HG03354 (cell line): ENCODE results near the gene TFF1.

Source experiments
- ATAC-seq: cut with Tn5 transposase; IDR thresholded peaks from one replicate; pipeline ENCODE4 v1.9.1; 2021; ENCODE audit warnings: mild to moderate bottlenecking; ENCODE audit not compliant: unreplicated experiment, poor library complexity, severe bottlenecking

The TFF1 gene

DNA sequence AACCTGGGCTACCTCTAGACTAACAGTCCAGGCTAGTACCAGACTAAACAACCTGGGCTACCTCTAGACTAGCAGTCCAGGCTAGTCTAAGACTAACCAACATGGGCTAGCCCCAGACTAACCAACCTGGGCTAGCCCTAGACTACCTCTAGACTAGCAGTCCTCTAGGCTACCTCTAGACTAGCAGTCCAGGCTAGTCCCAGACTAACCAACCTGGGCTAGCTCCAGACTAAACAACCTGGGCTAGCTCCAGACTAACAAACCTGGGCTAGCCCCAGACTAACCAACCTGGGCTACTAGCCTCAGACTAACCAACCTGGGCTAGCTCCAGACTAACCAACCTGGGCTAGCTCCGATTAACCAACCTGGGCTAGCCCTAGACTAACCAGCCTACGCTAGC lies 17.6 kb downstream of the TFF1 start:
- ATAC-seq = no peak

DNA sequence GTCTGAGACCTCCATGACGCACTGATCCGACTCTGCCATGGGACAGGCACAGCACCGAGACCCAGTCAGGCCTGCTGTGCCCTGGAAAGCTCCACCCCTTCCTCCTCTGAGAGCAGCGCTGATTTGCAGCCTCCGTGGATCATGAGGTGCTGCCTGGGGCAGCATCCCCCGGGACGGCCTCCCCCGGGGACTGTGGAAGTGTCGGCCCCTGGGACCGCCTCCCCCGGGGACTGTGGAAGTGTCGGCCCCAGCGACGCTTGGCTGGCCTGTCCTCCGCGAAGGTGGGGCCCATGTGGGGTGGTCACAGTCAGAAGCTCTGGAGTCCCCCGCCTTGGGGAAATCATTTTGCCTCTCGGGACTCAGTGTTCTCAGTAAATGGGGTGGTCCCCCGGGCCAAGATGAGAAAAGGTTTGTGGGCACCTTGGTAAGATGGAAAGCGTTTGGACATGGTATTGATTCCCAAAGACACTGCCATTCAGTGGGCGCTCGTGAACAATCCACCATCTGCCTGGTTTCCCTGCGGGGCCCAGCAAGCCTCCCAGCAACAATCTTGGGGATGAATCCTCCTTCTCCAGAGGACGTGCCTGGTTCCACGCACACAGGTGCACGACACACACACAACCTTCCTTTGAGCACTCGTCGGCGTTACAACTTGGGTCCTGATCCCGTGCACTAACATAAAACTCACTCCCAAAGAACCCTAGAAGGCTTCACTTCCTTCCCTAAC lies 18.6 kb downstream of the TFF1 start:
- no peak for ATAC-seq

DNA sequence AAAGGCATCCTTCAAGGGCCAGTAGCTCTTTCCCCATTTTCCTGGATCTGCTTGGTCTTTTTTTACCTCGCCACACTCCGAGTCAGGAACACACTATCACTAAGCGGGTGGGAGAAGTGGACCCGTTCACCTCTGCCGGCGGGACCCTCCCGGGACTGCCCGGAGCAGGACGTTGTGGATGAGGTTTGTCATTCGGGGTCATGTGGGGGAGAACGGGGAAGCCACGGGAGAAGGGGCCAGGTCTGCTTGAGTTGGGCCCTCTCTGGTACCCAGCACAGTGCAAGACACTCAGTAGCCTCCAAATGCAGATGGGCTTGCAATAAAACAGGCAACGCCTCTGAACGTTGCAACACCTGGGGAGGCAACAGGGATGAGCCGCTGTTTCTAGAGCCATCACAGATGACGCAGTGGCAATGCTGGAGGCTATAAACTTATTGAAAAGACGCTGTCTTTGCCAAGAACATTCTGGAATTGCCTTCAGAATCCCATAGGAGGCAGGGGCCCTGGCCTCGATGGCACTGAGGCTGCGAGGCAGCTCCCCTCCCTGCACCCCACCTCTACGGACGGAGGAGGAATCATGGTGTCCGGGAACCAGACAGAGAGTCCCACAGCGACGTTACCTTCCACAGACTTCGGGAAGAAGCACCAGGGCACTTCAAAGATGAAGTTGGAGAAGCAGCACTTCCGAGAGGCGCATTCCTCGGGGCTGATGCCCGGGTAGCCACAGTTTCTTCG lies 19.3 kb downstream of the TFF1 start:
- ATAC-seq = no peak

DNA sequence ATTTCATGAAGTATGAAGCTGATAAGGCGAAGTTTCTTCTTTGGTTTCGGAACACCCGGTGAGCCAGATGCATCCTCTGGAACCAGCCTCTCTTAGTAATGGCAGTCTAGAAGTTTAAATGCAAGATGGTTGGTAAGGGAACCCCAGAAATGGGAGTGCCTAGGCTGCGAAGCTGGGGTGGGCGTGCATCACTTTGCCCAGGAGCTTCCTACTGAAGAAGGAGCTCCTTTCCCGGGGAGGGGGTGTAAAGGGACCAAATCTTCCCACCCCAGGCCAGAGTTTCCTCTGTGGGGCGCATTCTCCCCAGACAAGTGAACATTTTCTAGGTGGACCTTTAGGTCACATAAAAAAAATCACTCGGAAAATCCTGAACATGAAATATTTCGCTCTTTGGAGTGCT lies 19.9 kb downstream of the TFF1 start:
- no peak for ATAC-seq

DNA sequence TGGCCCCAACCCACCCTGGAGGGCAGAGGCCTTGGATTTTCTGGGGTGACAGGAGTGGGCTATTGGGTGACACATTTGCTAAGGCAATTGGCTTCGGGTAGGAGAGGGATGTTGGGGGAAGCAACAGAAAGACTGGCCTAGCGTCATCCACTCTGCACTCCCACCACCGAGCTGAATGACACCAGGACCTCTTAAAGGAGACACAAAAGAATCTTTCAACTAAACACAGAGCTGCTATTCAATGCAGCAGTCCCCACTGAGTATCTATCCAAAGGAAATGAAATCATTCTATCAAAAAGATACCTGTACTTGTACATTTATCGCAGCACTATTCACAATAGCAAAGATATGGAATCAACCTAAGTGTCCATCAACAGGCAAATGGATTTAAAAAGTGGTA lies 21.7 kb downstream of the TFF1 start:
- no peak for ATAC-seq

DNA sequence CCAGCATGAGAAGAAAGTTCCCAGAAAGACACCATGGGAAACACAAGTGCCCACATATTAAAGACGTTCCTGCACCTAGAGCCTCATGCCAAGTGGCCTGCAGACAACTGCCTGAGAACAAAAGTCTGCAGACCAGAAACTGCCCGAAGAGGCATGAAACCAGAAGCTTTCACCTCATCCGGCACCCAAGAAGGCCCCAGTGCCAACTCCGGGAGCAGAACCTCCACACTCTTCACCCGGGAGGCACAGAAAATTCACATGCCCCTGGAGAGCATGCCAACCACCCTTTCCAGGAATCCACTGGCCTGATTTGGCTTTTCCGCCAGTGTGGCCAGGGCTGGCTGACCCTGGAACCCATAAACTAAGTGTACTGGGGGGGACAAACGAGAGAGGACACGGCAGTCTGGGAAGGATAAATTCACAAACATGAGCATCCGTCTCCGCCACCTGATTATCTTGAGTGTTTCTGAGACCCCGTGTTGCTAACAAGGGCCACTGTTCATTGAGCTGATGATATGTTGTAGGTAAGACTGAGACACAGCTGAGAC lies 22.3 kb downstream of the TFF1 start:
- no peak for ATAC-seq

DNA sequence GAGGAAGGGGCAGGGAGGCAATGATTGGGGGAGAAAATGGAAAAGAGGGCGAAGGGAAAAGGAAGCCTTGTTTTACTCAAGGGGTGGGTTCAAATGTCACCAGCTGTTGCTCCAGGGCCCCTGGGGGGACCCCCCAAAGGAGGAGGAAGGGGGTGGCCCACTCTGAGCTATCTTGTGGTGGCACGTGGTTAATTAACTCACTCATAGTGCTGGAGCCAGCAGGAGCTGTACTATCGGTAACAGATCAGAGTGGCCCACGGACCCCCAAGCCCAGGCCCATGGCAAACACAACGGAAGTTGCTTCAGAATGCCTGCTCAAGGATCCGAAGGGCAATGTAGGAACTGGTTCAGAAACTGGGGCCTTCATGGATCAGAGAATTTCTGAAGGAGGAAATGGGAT lies 22.8 kb downstream of the TFF1 start:
- ATAC-seq = no peak

DNA sequence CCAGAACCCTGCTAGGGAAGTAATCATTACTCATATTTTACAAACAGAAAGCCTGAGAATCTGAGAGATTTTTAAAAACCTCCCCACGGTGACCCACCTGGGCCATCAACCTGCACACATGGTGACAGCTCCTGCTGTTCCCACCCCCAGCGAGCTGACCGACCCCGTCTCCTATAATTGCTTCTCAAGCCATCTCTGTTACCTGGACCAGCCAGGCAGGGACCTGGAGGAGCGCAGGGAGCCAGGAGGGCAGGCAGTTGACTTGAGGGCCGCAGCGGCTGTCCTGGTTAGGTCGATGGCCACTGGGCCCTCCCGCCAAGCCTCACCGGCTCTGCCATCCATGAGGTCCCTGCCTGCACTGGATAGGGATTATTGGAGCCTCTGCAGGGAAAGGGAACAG lies 23.2 kb downstream of the TFF1 start:
- ATAC-seq = no peak

DNA sequence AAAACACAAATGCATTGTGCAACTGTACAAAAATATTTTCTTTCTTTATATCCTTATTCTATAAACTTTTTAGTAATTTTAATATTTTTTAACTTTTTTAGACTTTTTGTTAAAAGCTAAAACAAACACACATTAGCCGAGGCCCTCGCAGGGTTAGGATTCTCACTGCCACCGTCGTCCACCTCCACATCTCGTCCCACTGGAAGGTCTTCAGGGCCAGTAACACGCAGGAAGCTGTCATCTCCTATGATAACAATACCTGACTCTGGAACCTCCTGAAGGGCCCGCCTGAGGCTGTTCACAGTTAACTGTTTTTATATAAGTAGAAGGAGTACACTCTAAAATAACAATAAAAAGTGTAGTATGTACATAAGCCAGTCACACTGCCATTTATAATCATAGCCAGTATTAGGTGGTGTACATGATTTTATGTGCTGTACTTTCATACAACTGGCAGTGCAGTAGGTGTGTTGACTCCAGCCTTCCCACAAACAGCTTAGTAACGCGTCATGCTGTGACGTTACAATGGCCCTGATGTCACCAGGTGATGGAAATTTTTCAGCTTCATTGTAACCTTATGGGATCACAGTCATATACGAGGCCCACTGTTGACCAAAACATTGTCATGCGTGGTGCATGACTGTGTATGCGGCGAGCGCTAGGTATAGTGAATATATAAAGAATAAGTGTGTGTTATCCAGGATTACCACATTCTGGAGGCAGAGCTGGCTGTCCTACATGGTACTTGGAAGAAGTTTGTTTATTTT lies 24.4 kb downstream of the TFF1 start:
- no peak for ATAC-seq

DNA sequence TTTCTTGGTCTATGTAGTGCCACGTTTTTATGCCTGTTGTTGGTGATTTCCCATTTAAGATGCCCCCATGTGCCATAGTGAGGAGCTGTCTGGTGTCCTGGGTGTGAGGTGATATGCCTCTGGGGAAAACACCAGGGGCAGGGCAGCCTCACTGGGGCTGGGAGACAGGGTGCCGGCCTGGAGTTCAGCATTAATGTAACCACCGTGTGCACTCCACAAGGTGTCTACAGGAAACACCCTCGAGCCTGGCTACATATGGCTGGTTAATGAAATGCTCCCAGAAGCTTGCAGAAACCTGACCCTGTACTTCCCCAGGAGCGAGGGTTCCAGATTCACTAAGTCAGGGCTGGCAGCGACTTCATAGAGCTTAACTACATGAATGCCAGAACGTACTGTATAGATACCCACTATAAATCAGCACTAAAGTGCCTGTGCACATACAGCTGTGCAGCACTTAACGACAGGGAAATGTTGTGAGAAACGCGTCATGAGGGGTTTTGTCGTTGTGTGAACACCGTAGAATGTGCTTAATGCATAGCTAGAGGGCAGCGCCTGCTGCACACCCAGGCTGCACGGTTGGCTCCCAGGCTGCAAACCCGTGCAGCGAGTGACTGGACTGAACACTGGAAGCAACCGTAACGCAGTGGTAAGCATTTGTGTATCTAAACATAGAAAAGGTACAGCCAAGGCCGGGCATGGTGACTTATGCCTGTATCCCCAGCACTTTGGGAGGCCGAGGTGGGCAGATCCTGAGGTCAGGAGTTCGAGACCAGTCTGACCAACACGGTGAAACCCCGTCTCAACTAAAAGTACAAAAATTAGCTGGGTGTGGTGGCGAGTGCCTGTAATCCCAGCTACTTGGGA lies 25.9 kb downstream of the TFF1 start:
- ATAC-seq = no peak

DNA sequence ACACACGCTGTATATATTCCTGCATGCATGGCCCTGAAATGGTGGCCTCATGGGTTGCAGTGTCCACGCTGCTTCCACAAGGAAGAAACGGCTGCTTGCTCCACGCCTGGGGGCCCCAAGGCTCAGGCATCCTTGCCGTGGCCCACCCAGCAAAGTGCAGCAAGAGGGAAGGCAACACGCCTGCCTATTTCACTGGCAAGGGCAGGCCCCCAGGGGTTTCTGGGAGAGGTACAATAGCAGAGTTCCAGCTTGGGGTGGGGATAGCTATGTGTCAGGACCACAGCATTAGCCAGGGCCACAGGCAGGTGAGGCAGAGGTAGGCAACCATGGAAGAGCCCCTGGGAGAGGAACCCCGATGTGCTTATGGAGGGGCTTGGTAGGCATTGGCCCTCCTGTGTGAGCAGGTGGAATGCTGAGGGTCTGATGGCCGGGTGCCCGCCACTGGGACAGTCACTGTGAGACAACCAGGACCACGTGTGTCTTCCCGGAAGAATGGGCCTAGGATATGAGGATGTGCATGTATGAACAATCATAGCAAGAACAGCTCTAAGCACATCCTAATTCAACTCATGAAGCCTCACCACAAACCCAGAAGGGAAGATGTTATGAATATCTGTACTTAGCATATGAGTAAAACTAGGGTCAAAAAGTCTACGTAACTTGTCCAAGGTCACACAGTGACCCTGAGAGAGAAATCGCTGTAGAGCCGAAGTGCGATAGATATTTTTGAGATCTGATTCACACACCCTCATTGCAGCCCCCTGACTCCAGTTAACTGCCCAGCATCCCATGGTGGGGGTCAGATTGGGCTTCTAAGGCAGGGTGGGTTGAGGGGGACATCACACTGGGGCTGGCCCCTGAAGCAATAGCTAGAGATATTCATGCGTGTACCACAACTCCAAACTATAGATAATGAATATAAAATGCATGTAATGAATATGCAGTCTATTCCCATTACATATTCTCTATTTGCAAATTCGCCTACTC lies 27.3 kb downstream of the TFF1 start:
- no peak for ATAC-seq

DNA sequence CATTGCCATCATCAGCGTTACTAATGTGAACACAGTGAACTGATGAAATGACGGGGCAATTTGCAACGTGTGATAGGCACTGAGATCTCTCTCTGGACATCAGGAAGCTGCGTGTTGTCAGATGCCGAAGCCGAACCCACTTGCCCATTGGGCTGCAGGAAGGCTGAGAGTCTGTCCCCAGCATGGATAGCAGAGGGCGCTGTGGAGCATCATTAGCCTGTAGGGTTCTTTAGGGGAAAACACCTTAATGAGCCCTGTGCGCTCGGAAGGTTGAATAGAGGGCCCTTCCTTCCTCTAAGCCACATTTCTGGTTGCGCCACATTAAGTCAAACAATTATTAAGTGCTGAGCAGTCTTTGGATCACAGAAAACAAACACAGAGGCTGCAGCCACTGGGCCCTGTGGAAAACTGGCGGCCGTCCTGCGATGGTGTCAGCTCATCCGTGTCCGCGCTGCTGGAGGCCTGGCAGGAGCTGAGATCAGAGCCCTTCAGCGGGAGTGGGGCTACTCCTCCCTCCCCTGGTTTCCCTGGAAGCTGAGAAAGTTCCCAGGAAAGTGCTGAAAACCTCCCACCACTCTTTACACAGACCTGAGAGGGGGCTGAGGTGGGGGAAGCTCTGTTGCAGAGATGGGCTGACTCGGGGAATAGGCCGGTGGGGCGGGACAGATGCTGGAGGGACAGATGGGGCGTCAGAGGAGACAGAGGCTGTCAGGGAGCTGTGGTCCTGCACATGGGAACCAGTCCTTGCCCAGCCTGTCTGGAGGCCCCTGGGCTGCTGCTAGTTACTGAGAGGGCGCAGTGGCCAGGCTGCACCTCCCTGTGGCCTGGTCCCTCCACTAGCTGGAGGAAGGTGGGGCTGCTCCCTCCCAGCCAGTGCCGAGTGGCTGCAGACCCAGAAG lies 28.3 kb downstream of the TFF1 start:
- ATAC-seq = no peak

DNA sequence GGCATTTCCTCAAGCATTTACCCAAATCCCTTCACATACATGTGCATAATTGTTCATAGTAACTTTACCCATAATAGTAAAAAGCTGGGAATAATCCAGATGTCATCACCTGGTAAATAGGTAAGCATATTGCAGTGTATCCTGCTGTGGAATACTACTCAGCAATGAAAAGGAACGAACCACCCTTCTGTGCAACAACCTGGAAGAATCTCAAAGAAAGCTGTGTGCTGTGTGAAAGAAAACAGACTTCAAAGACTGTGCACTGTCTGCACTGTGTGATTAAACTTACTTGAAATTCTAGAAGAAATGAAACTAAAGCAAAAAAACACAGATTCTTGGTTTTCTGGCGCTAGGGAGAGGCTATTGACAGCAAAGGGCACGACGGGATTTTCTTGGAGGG lies 29.1 kb downstream of the TFF1 start:
- no peak for ATAC-seq

DNA sequence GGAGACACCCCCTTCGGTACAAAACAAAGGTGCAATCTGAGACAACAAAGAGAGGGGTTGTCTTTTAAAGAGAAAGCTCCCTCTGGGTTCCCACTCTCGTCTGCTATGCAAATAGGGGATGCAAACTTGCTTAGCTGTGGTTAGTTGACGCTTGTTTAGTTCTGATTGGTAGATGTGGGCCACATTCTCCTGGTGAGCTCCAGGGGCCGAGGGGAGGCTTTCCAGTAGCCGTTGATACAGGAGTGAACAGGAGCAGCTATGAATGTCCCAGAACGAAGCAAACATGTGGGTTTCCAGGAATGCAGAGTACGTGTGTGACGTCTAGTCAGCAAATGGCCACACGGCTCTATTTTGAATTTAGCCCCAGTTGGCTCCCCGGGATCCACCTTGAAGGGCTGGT lies 30.3 kb downstream of the TFF1 start:
- no peak for ATAC-seq

DNA sequence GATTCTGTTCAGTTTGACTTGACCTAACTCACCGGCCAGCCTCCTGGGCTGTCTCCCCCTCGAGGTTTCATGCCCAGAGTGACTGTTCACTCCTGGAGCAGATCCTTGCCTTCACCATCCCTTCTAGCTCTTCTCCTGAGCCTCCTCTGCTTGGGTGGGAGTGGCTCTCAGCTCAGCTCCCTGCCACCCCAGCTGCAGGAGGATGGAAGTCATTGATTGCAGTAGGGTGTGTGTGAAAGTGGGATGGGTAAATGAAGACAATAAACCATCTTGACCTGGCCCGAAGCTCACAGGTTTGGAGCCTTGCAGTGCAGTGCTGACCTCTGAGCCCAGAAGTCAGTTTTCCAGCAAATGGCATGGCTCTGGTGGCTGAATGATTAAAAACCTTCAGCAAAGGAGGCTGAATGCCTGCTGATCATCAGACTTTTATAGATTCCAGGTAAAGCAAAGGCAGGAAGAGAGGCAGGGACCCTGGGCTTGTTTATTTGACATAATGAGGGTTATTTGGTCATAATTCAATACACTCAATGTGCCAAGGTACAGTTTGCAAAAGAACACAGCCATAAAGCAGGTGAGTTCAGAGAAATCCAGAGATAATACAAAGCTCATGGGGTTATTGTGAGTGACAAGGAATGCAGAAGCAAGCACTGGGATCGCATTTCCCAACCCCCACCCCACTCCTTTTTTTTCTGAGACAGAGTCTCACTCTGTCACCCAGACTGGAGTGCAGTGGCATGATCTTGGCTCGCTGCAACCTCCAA lies 33.6 kb downstream of the TFF1 start:
- ATAC-seq = no peak

DNA sequence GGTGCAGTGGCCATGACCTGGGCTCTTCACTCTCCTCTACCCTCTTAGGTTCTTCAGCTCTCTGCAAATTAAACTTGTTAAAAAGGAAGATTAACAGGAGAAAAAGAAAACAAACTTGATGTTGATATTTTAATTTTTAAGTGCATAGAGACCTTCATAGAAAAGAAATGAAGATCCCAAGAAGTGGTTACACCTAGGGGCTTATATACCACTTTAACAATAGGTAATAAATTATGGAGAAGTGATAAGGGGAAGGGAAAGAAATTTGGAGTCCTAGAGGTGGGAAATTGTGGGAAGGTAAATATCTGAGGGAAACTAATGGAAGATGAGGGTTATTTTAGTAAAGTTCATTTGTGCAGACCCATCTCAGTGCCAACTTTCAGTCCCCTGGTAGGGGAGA lies 34.7 kb downstream of the TFF1 start:
- no peak for ATAC-seq
